LNCAP (cell line): ENCODE measurements around the gene CLPTM1L.

ENCODE experiments used
- TF ChIP-seq, protein P1 (sequence below): fragments of 450-650 bp; IDR thresholded peaks from 2 replicates; pipeline ENCODE4 v1.5.1; 2017; ENCODE audit warnings: mild to moderate bottlenecking

CLPTM1L gene

DNA sequence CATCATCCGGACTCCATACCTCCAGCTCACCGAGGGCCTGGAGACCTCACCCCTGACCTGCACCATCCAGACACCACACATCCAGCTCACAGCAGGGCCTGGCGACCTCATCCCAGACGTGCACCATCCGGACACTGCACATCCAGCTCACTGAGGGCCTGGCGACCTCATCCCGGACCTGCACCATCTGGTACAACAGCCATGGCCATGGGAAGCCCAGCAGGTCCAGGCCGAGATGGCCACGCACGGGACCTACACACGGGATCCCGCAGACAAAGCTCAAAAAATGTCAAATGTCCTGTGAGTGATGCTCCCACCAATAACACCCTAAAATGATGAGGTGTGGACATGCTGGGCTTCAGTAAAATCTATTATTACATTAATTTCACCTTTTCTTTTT is 59.8 kb downstream of the CLPTM1L start:
- TF ChIP-seq, protein P1, sequence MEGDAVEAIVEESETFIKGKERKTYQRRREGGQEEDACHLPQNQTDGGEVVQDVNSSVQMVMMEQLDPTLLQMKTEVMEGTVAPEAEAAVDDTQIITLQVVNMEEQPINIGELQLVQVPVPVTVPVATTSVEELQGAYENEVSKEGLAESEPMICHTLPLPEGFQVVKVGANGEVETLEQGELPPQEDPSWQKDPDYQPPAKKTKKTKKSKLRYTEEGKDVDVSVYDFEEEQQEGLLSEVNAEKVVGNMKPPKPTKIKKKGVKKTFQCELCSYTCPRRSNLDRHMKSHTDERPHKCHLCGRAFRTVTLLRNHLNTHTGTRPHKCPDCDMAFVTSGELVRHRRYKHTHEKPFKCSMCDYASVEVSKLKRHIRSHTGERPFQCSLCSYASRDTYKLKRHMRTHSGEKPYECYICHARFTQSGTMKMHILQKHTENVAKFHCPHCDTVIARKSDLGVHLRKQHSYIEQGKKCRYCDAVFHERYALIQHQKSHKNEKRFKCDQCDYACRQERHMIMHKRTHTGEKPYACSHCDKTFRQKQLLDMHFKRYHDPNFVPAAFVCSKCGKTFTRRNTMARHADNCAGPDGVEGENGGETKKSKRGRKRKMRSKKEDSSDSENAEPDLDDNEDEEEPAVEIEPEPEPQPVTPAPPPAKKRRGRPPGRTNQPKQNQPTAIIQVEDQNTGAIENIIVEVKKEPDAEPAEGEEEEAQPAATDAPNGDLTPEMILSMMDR: no peak

DNA sequence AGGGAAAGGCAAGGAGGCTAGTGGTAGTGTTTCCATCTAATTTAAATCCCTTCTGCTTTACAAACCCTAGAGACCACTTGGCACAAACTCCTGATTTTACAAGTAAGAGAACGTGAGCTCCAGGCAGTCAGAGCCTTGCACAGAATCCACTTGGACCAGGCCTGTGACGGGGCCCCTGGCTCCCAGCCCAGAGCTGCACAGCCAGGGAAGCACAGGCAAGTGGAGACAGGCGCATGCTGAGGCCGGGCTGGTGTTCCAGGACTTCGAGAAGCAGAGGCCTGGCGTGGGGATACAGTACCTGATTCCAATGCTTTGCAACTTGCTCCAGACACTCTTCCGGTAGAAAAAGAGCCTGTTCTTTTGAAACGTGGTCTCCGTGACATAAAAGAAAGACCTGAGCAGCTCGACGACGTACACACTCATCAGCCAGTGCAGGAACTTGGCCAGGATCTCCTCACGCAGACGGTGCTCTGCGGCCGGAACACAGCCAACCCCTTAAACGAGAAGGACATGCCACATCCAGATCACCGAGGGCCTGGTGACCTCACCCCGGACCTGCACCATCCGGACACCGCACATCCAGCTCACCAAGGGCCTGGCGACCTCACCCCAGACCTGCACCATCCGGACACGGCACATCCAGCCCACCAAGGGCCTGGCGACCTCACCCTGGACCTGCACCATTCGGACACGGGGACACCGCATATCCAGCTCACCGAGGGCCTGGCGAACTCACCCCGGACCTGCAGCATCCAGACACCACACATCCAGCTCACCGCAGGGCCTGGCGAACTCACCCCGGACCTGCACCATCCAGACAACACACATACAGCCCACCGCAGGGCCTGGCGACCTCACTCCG is 62.5 kb downstream of the CLPTM1L start:
- TF ChIP-seq, protein P1: no peak

DNA sequence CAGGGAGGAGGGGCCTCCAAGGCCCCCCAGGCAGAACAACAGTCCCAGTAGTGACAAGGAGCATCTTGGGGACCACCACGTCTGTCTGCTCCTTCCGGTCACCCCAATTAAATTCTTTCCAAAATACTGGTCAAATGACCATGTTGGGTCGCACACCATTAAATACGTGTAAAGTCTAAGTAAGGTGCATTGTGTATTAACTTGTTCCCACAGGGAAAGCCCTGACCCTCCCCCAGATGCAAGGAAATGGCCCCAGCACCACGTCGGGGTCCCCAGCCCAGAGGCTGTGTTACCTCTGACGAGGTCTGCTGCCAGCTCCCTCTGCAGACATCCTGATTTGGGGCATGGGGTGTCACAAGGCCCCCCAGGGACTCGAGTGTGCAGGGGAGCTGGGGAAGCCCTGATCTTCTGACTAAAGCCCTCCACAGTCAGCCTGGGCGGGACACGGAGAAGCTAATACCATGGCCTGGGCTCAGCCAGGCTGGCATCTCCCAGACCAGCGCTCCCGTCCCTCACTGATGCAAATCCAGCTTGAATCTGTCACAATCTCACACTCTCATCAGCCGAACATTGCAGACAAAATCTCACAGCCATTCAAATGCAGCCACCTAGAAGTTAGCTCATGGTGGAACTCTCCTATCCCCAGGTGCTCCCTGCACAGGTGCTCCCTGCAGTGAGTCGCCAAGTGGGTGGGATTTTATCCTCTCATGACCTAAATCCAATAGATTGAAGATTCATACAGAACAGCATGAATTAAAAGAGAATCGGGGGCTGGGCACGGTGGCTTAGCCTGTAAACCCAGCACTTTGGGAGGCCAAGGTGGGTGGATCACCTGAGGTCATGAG is 63.6 kb downstream of the CLPTM1L start:
- TF ChIP-seq, protein P1: no peak

DNA sequence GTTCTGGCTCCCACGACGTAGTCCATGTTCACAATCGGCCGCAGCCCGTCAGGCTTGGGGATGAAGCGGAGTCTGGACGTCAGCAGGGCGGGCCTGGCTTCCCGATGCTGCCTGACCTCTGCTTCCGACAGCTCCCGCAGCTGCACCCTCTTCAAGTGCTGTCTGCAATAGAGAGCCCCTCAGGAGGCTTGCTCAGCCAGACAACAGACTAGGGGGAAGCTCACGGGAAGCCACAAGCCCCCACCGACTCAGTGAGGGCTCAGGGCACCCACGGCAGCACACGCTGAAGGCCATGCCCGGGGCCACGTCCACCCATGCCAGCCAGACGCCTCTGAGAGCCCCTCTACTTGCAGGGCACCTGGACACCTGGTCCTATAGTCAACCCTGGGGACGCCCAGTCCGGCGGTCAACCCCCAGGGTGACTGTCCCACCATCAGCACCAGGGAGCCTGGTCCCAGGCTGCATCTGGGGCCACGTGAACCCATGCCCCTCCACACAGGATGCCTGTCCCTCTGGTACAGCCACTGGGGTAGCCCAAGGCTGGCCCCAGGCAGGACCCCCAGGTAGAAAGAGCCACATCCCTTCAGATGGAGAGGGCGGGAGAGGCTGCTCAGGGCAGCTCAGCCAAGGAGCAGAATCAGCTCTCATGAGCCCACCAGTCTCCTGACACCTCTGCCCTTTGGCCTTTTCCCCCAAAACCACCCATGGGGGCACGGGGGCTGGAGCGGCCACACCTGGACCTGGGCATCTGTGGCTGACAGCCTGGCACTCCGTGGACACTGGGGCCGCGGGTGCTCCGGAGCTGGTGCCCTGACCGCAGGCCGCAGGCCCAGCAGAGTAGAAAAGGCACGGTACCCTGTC is 64.5 kb downstream of the CLPTM1L start:
- TF ChIP-seq, protein P1: no peak

DNA sequence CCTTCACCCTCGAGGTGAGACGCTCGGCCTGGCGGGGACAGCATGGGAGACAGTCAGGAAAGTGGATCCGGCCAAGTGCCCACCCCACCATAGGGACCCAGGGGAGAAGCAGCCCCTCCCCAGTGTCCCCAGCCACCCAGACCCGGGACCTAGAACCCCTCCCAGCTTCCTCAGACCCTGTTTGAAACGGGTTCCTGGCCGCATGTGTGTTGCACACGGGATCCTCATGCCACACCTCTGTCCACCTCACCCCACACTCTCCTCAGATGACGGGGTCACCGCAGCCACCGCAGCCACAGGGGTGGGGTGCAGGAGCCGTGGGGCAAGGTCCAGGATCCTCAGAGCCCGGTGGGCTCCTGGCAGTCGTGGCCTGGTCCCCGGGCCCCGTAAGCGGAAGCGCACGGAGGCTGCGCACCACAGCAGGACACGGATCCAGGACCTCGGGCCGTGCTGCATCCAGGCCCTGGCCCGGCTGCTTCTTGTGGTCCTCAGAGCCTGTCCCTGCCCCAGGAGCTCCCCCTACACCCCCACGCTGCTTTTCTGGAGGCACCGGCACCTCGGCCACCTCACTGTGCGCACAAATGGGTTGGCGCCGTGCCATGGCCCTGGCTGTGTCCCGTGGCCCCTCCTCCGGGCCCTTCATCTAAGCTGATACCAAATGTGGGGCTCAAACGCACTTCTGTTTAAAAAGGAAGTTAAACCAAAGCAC is 65.3 kb downstream of the CLPTM1L start:
- TF ChIP-seq, protein P1: no peak

DNA sequence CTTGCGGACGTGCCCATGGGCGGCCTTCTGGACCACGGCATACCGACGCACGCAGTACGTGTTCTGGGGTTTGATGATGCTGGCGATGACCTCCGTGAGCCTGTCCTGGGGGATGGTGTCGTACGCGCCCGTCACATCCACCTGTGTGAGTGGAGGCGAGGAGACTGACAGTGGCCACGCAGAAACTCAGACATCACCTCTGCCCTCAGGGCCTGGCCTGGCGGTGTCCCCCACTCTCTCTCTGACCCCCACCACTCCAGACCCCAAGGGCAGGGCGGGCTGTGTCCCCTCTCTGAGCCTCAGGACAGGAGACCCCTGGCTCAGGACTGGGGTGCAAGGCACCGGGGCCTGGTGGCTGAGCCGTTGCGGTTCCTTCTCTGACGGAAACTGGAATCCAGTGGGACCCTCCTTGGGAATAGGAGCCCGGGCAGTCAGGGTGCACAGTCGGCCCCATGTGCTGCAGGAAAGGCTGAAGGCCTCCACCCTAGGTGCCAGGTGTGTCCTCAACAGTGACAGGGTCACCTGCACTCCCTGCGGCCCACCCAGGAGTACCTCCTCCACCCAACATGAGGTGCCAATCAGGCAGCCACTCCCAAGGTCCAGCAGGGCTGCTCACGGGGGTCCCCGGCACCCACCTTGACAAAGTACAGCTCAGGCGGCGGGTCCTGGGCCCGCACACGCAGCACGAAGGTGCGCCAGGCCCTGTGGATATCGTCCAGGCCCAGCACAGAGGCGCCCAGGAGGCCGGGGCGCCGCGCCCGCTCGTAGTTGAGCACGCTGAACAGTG is 66.0 kb downstream of the CLPTM1L start:
- TF ChIP-seq, protein P1: no peak
